Kidney (tissue), 14 donors: ENCODE measurements around the gene PGP. TPM values are rescaled to one million over a fixed set of nuclear protein-coding genes. Genes with fewer than 3 reads are reported as not detected.

Source experiments
- DNase-seq, 5 donors: peaks; one replicate each; pipeline ENCODE4 v3.0.0-alpha.2; 2013 to 2020
- FAIRE-seq: peaks from 2 replicates; lab custom pipeline; 2012; peaks lifted over from hg19 to GRCh38; lab: Jason Lieb, UNC
- H3K27ac ChIP-seq, 2 donors: one replicate each; pipeline ENCODE4 v1.7.0; 2013; ENCODE audit warnings: low read depth in 2 of 2, low read length in 2 of 2, inconsistent platforms in 1 of 2
- H3K27me3 ChIP-seq: one replicate; pipeline ENCODE4 v1.7.1; 2013; ENCODE audit warnings: low read length, inconsistent platforms; ENCODE audit not compliant: control insufficient read depth, insufficient read depth
- H3K36me3 ChIP-seq, 3 donors: one replicate each; pipeline versions ENCODE4 v1.7.0 to v1.7.1; 2013; ENCODE audit warnings: low read length in 3 of 3, control low read depth in 1 of 3, inconsistent platforms in 1 of 3; ENCODE audit not compliant: insufficient read depth in 3 of 3, control insufficient read depth in 2 of 3
- H3K4me1 ChIP-seq, 3 donors: one replicate each; pipeline versions ENCODE4 v1.7.0 to v1.7.1; 2013; ENCODE audit warnings: low read length in 3 of 3, inconsistent platforms in 1 of 3, low read depth in 1 of 3; ENCODE audit not compliant: control insufficient read depth in 2 of 3, insufficient read depth in 2 of 3
- H3K4me3 ChIP-seq, 3 donors: one replicate each; pipeline versions ENCODE4 v1.7.0 to v1.8.1; 2013; ENCODE audit warnings: low read length in 3 of 3, control low read depth in 1 of 3, inconsistent platforms in 1 of 3
- H3K9ac ChIP-seq, 3 donors: one replicate each; pipeline versions ENCODE4 v1.7.0 to v1.7.1; 2013; ENCODE audit warnings: low read length in 3 of 3, control low read depth in 1 of 3, inconsistent platforms in 1 of 3
- H3K9me3 ChIP-seq, 3 donors: one replicate each; pipeline versions ENCODE4 v1.7.0 to v1.7.1; 2013; ENCODE audit warnings: low read length in 3 of 3, control low read depth in 1 of 3, inconsistent platforms in 1 of 3; ENCODE audit not compliant: control insufficient read depth in 2 of 3, insufficient read depth in 1 of 3
- CTCF ChIP-seq: IDR thresholded peaks from 3 replicates; pipeline ENCODE4 v1.5.1; 2012; ENCODE audit warnings: mild to moderate bottlenecking, moderate library complexity, borderline replicate concordance; ENCODE audit not compliant: insufficient read depth; ENCODE audit errors: extremely low read depth
- intact Hi-C: fragments of 100-400 bp; cut with DNase I; formaldehyde crosslinking; loops from one replicate; pipeline ENCODE4 v1.11.1; 2022
- polyA plus RNA-seq: library from polyadenylated mRNA; stranded (reverse); fragments of 350-450 nt; fragmentation: Illumina TruSeq; extraction: RNeasy Lipid Tissue Mini Kit (QIAGEN cat#74804); gene quantifications from one replicate; pipeline ENCODE4 v1.2.3, GENCODE V29; 2014; ENCODE audit warnings: low read depth, low replicate concordance; ENCODE audit not compliant: insufficient read depth
- total RNA-seq: library from RNA; stranded (reverse); fragmentation: NEBNext Ultra II Directional; extraction: Animal tissue kit (Norgen Biotek cat#: 25700); gene quantifications from one replicate; pipeline ENCODE4 v1.2.1, GENCODE V29; 2021
- donor health status: control.
- donor health status: control.
- donor health status: control.
- donor health status: control.
- donor health status: control.
- donor health status: DM: yes; HTN: yes; CAD: no.
- donor health status: Normal renal cell carcinoma (clear cell type).

The PGP gene
- total and polyA plus RNA-seq, 2 donors from 2014 or later = 13.5 to 21.2 TPM

- Histone ChIP-seq H3K27me3 (no peaks in the 10 kb centered on the region), H3K27ac (no peak overlapping the region), H3K4me3 (no peak overlapping the region), H3K9ac (no peak overlapping the region), H3K36me3 (peaks cover 0 to 10% (median 9%) of the 10 kb centered on the region in 3 donors), H3K9me3 (no peaks in the 10 kb centered on the region), H3K4me1 (no peaks in the 10 kb centered on the region)
- no peak for DNase-seq
- intact Hi-C loops = no loop called here
- FAIRE-seq = no peak
- no peak for TF ChIP-seq CTCF
Observed at GRCh38 chr16:2179107-2179501, 35.5 kb downstream of the PGP start.

GRCh38 chr16:2178321-2179106 lies 36.1 kb downstream of the PGP start:
- no peak for TF ChIP-seq CTCF
- DNase-seq (peak in 3 of 5 donors; percentile 56 to 75 (median 73)), FAIRE-seq (no peak)
- Histone ChIP-seq H3K9me3 (no peaks in the 10 kb centered on the region), H3K4me3 (no peak overlapping the region), H3K36me3 (peaks cover 0 to 14% (median 12%) of the 10 kb centered on the region in 3 donors), H3K9ac (no peak overlapping the region), H3K27me3 (no peaks in the 10 kb centered on the region), H3K4me1 (no peaks in the 10 kb centered on the region), H3K27ac (no peak overlapping the region)
- intact Hi-C loops = no loop called here

- no peak for TF ChIP-seq CTCF
- Histone ChIP-seq H3K36me3 (peaks cover 0 to 14% (median 12%) of the 10 kb centered on the region in 3 donors), H3K27me3 (no peaks in the 10 kb centered on the region), H3K9me3 (no peaks in the 10 kb centered on the region), H3K4me3 (no peak overlapping the region), H3K9ac (no peak overlapping the region), H3K27ac (no peak overlapping the region), H3K4me1 (no peaks in the 10 kb centered on the region)
- FAIRE-seq = no peak
- intact Hi-C loops = no loop called here
- no peak for DNase-seq
Observed at GRCh38 chr16:2177561-2177960, 37.1 kb downstream of the PGP start.

GRCh38 chr16:2177101-2177500 lies 37.5 kb downstream of the PGP start:
- FAIRE-seq (no peak), DNase-seq (no peak)
- no peaks in the 10 kb centered on the region for H3K9me3 ChIP-seq
- TF ChIP-seq CTCF = no peak
- peaks cover 0 to 14% (median 12%) of the 10 kb centered on the region in 3 donors for H3K36me3 ChIP-seq
- intact Hi-C loops = no loop called here
- H3K27ac ChIP-seq = no peak overlapping the region
- no peaks in the 10 kb centered on the region for H3K27me3 ChIP-seq
- H3K4me3 ChIP-seq = no peak overlapping the region
- no peak overlapping the region for H3K9ac ChIP-seq
- no peaks in the 10 kb centered on the region for H3K4me1 ChIP-seq
